Erythroblast (primary cell): ENCODE results near the gene SNHG17.
"Not testable (repeated sequence)": the region's sequence is repeated elsewhere in the genome, so short reads cannot be mapped to it uniquely, and the experiment has no call there.

ENCODE experiments used
- DNase-seq, 2 experiments: peaks; one replicate each; lab custom pipeline; 2025; lab: John Stamatoyannopoulos, UW
- GATA1 ChIP-seq: IDR thresholded peaks from 2 replicates; pipeline ENCODE4 v1.6.1; 2011; ENCODE audit warnings: low read depth, mild to moderate bottlenecking, control low read depth, low read length, moderate library complexity
- POLR2A ChIP-seq: IDR thresholded peaks from 2 replicates; pipeline ENCODE4 v1.6.1; 2011; ENCODE audit warnings: mild to moderate bottlenecking, low read length

SNHG17 gene

DNA sequence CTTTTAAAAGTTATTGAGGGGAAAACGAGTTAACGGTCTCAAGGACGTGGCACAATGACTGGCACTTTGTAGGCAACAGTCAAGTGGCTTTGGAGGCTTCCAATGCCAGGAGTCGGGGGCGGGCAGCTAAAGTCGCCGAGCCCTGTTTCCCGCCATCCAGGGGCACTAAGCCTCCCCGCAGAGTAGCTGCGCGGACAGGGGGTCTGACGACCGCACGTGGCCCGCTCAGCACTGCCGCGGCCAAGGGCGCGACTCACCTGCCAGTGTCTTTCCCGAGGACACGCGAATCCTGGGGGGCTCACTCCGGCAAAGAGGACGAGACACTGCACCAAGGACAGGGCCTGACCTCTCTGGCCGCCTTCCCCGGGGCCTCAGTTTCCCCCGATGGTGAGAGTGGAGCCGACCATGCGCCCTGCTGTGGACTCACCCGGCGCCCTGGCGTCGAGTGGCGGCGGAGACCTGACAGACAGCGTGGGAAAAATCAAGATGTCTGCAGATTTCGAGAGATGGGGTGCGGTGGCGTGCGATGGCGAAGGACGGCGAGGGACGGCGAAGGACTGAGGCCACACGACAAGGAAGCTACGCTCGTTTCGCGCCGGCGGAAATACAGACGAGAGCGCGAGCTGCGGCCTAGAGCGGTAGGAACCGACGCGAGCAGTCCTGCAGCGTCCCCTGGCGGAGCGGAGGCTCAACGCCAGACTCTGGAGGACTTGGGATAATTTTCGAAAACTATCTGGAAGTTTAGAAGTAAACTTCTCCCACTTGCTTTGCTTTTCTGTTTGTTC, at the start of gene SNHG17:
Gene SNHG17, minus strand, starts transcription at position 559 of the 785 bp plus-strand sequence.
- TF ChIP-seq GATA1, result no peak
- TF ChIP-seq POLR2A, result peak; percentile 96
- peak; percentile 97 for DNase-seq

DNA sequence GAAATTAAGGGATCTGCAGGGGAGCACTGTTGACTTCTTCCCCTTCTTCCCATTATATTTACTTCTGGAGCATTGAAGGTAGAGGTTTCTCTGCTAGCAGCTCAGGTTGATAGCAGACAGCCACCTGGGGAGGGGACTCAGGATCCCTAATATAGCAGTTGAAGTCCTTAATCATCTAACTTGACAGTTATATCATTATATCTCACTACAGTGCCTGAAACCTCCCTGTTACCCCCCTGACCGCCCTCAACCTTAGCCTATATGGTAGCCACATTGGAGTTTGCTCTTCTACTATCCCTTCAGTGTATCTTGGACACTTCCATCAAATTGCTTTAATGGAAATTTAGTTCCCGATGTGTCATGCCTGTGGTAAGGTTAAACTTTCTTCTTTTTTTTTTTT, 44.5 kb upstream of the SNHG17 start:
- DNase-seq, result no peak
- TF ChIP-seq POLR2A (no peak), GATA1 (no peak)

DNA sequence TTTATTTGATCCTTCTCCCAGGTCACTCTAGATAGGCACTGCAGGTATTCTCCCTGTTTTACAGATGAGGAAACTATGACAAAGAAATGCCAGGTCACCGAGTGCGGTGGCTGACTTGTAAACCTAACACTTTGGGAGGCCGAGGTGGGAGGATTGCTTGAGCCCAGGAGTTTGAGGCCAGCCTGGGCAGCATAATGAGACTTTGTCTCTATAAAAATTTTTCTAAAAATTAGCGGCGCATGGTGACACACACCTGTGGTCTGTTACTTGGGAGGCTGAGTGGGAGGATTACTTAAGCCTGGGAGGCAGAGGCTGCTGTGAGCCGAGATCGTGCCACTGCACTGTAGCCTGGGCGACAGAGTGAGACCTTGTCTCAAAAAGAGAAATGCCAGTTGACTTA, 42.6 kb upstream of the SNHG17 start:
- no peak for DNase-seq
- TF ChIP-seq GATA1 (no peak), POLR2A (no peak)

DNA sequence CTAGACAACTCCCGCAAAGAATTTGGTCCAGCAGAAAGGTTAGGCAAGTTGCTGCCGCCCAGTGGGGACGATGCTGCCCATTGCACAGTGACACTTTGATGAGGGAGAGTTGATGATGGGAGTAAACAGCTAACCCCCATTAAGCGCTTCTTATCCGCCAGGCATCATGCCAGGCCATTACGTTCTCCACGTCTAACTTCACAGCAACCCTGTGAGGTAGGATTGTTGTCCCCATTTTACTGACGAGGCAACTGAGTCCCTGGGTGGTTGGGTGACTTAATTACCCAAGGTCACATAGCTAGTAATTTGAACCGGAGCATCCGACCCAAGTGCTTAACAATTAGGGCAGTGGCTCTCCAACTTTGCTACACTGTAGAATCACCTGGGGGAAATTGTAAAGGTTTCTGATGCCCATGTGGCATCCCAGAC, 38.3 kb upstream of the SNHG17 start:
- peak; percentile 66 to 72 for DNase-seq
- TF ChIP-seq GATA1, result no peak
- TF ChIP-seq POLR2A, result no peak

DNA sequence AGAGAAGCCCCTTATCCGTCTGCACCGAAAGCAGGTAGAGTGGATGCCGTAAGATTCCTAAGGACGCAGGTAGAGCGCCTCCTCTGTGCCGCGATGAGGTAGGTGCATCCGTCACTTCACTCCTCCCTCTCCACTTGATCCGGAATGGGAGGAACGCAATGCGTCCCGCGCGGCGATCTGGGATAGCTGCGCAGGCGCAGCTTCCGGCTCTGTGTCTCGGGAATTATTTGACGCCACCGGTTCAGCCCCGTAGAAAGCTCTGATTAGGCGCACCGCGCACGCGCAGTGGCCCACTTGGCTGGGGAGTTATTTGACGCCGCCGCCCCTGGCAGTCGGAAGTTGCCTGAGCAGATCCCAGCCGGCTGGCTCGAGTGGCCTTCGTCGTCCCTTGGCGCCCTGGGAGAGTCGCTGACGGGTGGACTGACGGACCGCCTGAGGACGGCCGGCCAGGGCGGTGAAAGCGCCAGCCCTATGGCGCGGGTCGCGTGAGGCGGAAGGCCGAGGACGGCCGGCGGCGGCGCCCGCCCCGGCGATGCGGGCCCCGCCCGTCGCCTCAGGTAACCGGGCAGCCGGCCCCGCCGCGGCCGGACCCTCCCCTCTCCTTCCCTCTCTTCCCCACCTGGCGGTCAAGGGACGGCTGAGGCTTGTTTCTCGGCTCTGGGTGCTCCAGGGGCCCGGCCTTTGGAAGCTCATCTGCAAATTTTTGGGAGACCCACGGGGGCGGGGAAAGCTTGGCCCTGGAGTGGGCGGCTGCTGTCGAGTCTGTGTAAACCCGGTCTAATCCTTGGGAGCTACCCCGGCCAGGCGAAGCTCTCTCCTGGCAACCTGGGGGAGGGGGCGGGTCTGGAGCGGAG, 37.6 kb upstream of the SNHG17 start, which contains the start of gene RALGAPB:
Gene RALGAPB, plus strand, starts transcription at position 331 of the 854 bp plus-strand sequence. CDS start 15,590 bp downstream, outside the sequence.
- TF ChIP-seq GATA1, result no peak
- TF ChIP-seq POLR2A, result peak; percentile 73
- peak; percentile 98 to 99 for DNase-seq

DNA sequence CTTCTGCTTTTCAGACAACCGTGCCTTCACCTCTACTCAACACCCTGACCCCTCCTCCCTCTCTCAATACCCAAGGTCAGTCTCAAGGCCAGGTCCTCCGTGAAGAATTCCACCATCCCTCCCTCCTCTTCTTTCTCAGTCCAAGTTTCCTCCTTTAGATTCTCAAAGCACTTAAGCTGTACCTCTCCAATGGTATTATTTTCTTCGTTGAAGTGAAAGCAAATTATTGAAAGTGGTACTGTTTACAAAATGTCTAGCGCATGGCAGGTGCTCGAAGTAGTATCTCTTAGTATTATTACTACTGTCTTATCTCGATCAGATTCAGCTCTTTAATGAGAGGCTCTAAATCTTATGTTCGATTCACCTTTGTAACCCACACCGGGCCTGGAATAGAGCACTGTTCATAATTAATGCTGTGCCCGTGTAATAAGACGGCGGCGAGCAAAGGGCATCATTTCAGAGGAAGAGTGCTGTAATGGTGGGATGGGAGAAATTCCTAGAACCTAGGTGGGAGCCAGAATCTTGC, 36.9 kb upstream of the SNHG17 start:
- peak in 1 of 2 experiments; percentile 40 for DNase-seq
- TF ChIP-seq POLR2A, result no peak
- TF ChIP-seq GATA1, result no peak

DNA sequence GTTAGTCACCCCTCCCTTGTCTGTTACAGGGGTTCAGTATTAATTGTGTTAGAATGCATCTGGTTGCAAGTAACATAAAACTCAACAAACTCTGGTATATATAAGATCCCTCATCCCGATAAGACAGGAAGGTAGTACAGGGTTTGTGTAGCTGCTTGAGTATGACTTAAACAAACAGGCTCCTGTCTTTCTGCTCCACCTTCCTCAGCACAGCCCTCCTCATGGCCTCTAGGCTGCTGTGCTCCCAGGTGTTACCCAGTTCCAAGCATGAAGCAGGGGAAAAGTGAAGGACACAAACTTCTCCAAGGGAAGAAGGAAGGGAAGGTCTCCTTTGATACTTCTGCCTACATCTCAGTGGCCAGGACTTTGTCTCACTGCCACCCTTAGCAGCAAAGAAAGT, 36.1 kb upstream of the SNHG17 start:
- DNase-seq, result no peak
- TF ChIP-seq POLR2A (no peak), GATA1 (no peak)

DNA sequence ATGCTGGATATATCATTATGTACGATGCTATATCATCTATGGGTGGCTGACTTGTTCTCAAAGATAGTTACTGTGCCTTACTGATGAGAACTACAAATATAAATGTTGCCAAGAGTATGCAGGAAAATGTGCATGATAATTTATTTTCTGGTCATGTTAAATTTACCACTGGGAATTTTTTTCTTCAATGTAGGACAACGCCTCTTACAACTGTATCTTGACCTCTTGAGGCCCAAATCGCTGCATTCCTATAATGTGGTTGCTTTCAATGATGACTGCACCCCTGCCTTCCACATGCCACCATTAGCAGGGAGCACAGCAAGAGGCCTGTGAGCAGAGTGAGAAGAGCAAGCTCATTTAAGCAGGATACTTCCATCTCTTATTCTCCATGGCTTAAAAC, 31.9 kb upstream of the SNHG17 start:
- TF ChIP-seq GATA1 (no peak), POLR2A (no peak)
- no peak for DNase-seq

DNA sequence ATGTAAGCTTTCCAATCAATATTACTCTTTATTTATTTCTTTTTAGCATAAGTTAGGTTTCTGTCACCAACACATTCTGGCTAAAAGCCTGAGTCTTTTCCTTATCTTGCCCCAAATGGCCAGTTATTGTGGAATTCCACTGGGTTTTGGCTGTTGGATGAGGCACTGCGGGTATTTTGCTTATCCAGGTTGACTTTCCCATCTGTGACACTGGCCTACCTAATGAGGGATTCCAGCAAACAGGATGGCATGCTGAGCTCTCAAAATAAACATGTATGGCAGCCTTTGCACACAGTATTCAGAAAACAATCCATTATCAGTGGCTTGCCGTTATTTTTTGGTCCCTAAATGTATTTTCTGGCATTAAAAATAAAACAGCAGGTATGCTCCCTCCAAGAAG, 31.0 kb upstream of the SNHG17 start:
- TF ChIP-seq POLR2A (no peak), GATA1 (no peak)
- DNase-seq, result no peak

DNA sequence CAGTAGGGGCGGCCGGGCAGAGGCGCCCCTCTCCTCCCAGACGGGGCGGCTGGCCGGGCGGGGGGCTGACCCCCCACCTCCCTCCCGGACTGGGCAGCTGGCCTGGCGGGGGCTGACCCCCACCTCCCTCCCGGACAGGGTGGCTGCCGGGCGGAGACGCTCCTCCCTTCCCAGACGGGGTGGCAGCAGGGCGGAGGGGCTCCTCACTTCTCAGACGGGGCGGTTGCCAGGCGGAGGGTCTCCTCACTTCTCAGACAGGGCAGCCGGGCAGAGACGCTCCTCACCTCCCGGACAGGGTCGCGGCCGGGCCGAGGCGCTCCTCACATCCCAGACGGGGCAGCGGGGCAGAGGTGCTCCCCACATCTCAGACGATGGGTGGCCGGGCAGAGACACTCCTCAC, 26.4 kb upstream of the SNHG17 start:
- not testable (repeated sequence) for DNase-seq

DNA sequence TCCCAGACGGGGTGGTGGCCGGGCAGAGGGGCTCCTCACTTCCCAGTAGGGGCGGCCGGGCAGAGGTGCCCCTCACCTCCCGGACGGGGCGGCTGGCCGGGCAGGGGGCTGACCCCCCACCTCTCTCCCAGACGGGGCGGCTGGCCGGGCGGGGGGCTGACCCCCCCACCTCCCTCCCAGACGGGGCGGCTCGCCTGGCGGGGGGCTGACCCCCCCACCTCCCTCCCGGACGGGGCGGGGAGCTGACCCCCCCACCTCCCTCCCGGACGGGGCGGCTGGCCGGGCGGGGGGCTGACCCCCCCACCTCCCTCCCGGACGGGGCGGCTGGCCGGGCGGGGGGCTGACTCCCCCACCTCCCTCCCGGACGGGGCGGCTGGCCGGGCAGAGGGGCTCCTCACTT, 26.0 kb upstream of the SNHG17 start:
- not testable (repeated sequence) for DNase-seq

DNA sequence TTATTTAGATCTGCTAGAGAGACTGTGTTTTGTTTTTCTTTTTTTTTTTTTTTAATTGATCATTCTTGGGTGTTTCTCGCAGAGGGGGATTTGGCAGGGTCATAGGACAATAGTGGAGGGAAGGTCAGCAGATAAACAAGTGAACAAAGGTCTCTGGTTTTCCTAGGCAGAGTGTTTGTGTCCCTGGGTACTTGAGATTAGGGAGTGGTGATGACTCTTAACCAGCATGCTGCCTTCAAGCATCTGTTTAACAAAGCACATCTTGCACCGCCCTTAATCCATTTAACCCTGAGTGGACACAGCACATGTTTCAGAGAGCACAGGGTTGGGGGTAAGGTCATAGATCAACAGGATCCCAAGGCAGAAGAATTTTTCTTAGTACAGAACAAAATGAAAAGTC, 25.5 kb upstream of the SNHG17 start:
- DNase-seq, result not testable (repeated sequence)

DNA sequence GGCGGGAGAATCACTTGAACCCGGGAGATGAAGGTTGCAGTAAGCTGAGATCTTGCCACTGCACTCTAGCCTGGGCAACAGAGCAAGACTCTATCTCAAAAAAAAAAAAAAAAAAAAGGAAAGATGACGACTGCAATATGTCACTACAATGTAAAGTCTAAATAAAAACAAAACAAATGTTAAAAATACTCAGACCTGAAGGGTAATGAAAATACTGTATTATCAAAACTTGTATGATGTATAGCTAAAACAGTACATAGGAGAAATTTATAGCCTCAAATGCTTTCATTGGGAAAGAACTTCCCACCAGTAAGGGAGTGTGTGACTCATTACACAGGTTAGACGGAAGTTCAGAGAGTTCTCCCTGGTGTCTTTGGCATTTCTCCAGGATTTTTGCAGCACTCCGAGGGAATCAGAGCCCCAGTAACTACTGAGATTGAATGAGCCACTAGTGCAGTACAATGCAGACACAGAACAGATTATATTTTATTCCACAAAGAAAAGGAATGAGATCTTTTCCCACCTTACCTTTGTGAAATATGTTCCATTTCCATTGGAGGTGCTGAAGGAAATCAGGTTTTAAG, 25.0 kb upstream of the SNHG17 start:
- peak; percentile 26 to 49 for DNase-seq

DNA sequence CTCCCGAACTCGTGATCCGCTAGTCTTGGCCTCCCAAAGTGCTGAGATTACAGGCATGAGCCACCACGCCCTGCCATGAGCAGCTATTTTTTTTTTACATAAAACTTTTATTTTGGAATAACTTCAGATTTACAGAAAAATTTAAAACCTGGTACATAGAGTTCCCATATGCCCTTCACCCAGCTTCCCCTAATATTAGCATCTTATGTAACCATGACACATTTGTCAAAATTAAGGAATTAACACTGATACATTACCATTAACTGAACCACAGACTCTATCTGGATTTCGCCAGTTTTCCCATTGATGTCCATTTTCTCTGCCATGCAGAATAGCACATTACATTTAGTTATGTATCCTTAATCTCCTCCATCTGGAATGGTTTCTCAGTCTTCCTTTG, 23.2 kb upstream of the SNHG17 start:
- TF ChIP-seq GATA1 (no peak), POLR2A (no peak)
- DNase-seq, result no peak

More for the DNA sequence above, 25.0 kb upstream of the SNHG17 start:
- TF ChIP-seq POLR2A (no peak), GATA1 (no peak)
